ENCODE results near the gene ARPC1A. TPM values are rescaled to one million over a fixed set of nuclear protein-coding genes. Genes with fewer than 3 reads are reported as not detected.
"Not testable (repeated sequence)": the region's sequence is repeated elsewhere in the genome, so short reads cannot be mapped to it uniquely, and the experiment has no call there.

ARPC1A gene
- total and polyA plus RNA-seq, 4 donors = 82.4 to 147 (median 121) TPM

DNA sequence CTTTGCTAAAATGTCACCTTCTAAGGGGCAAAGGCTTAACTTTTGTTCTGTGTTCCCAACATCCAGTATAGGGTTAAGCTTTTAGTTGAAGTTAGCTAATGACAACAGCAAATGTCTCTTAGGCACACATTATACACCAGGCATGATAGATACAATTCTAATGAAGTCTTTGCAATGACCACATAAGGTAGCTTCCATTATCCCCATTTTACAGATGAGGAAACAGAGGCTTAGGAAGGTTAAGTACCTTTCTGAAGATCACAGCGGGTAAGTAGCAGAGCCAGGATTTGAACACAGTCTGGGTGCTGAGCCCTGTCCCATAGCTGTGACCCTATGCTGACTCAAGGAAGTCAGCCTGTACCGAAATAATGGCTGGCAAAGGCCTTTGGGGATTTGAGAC is 84.9 kb downstream of the ARPC1A start:
- Histone ChIP-seq H3K27ac (ENCODE audit: low read depth, low read length) (no peak overlapping the region), H3K4me3 (ENCODE audit: low read depth, low read length) (no peak overlapping the region), H3K27me3 (ENCODE audit: control insufficient read depth, insufficient read depth, low read length) (no peaks in the 10 kb centered on the region), H3K9me3 (ENCODE audit: control insufficient read depth, insufficient read depth, low read length) (no peaks in the 10 kb centered on the region), H3K4me1 (ENCODE audit: control insufficient read depth, insufficient read depth, low read length) (peaks cover 16% of the 10 kb centered on the region), H3K36me3 (ENCODE audit: control insufficient read depth, insufficient read depth, low read length) (peaks cover 37% of the 10 kb centered on the region)
- no peak for DNase-seq (ENCODE audit: low read depth in 4 of 6, low spot score in 6 of 6)
- 92% methylated on average over 2 of the region's 2 CpGs for WGBS (ENCODE audit: insufficient coverage)

- H3K27ac ChIP-seq (ENCODE audit: low read depth, low read length); H3K27me3 ChIP-seq (ENCODE audit: control insufficient read depth, insufficient read depth, low read length); H3K4me3 ChIP-seq (ENCODE audit: low read depth, low read length); H3K9me3 ChIP-seq (ENCODE audit: control insufficient read depth, insufficient read depth, low read length); H3K4me1 ChIP-seq (ENCODE audit: control insufficient read depth, insufficient read depth, low read length): not testable (repeated sequence)
- peaks cover 81% of the 10 kb centered on the region for H3K36me3 ChIP-seq (ENCODE audit: control insufficient read depth, insufficient read depth, low read length)
- peak in 2 of 6 donors; percentile 49 to 64 for DNase-seq (ENCODE audit: low read depth in 4 of 6, low spot score in 6 of 6)
- WGBS (ENCODE audit: insufficient coverage) = 22% methylated on average over 7 of the region's 17 CpGs
Measured at GRCh38 chr7:99415513-99416127, 89.9 kb downstream of the ARPC1A start.

Other genes starting within 250 kb of the ARPC1A start
- gene SMURF1, start 181.8 kb upstream of the ARPC1A start, total RNA-seq = 10 to 100 TPM; 22.7 to 27.6 TPM
- 10 to 100 TPM; 26.0 to 28.8 TPM for gene SMURF1, start 181.8 kb upstream of the ARPC1A start, polyA plus RNA-seq (ENCODE audit: insufficient read length in 2 of 2)
- not detected for gene KPNA7, start 117.8 kb upstream of the ARPC1A start, total RNA-seq
- gene KPNA7, start 117.8 kb upstream of the ARPC1A start, polyA plus RNA-seq (ENCODE audit: insufficient read length in 2 of 2) = not detected
- gene MYH16, start 53.1 kb upstream of the ARPC1A start, total RNA-seq = not detected
- under 1 TPM in 1 of 2 donors, not detected in 1; 0.26 TPM for gene MYH16, start 53.1 kb upstream of the ARPC1A start, polyA plus RNA-seq (ENCODE audit: insufficient read length in 2 of 2)
- gene ARPC1B, start 48.8 kb downstream of the ARPC1A start, total RNA-seq = 100 to 1,000 TPM in 1 of 2 donors, 10 to 100 TPM in 1; 63.3 to 110 TPM
- 10 to 100 TPM; 34.0 to 45.4 TPM for gene ARPC1B, start 48.8 kb downstream of the ARPC1A start, polyA plus RNA-seq (ENCODE audit: insufficient read length in 2 of 2)
- 10 to 100 TPM; 19.3 to 80.8 TPM for gene PDAP1, start 82.7 kb downstream of the ARPC1A start, total RNA-seq
- gene PDAP1, start 82.7 kb downstream of the ARPC1A start, polyA plus RNA-seq (ENCODE audit: insufficient read length in 2 of 2) = 100 to 1,000 TPM; 195 to 213 TPM
- gene BUD31, start 83.1 kb downstream of the ARPC1A start, total RNA-seq = 100 to 1,000 TPM in 1 of 2 donors, 10 to 100 TPM in 1; 64.9 to 108 TPM
- gene BUD31, start 83.1 kb downstream of the ARPC1A start, polyA plus RNA-seq (ENCODE audit: insufficient read length in 2 of 2) = 100 to 1,000 TPM; 115 to 125 TPM
- gene PTCD1, start 112.9 kb downstream of the ARPC1A start, total RNA-seq = 1 to 10 TPM; 5.3 to 6.8 TPM
- gene PTCD1, start 112.9 kb downstream of the ARPC1A start, polyA plus RNA-seq (ENCODE audit: insufficient read length in 2 of 2) = 1 to 10 TPM; 5.3 to 6.9 TPM
- 10 to 100 TPM; 19.6 to 38.0 TPM for gene CPSF4, start 113.0 kb downstream of the ARPC1A start, total RNA-seq
- 10 to 100 TPM; 51.6 to 60.9 TPM for gene CPSF4, start 113.0 kb downstream of the ARPC1A start, polyA plus RNA-seq (ENCODE audit: insufficient read length in 2 of 2)
- 100 to 1,000 TPM; 283 to 529 TPM for gene ATP5MF, start 140.3 kb downstream of the ARPC1A start, total RNA-seq
- gene ATP5MF, start 140.3 kb downstream of the ARPC1A start, polyA plus RNA-seq (ENCODE audit: insufficient read length in 2 of 2) = 100 to 1,000 TPM; 546 to 573 TPM
- gene ZNF789, start 147.0 kb downstream of the ARPC1A start, total RNA-seq = 10 to 100 TPM; 16.5 to 20.8 TPM
- gene ZNF789, start 147.0 kb downstream of the ARPC1A start, polyA plus RNA-seq (ENCODE audit: insufficient read length in 2 of 2) = 10 to 100 TPM; 26.8 to 53.8 TPM
- gene ZNF394, start 174.4 kb downstream of the ARPC1A start, total RNA-seq = 10 to 100 TPM; 25.3 to 30.7 TPM
- gene ZNF394, start 174.4 kb downstream of the ARPC1A start, polyA plus RNA-seq (ENCODE audit: insufficient read length in 2 of 2) = 10 to 100 TPM; 10.6 to 15.0 TPM
- gene ZKSCAN5, start 178.8 kb downstream of the ARPC1A start, total RNA-seq = 10 to 100 TPM; 14.6 to 17.3 TPM
- 10 to 100 TPM; 14.9 TPM for gene ZKSCAN5, start 178.8 kb downstream of the ARPC1A start, polyA plus RNA-seq (ENCODE audit: insufficient read length in 2 of 2)
- 10 to 100 TPM; 11.6 to 12.4 TPM for gene FAM200A, start 226.2 kb downstream of the ARPC1A start, total RNA-seq
- 10 to 100 TPM; 12.6 to 13.0 TPM for gene FAM200A, start 226.2 kb downstream of the ARPC1A start, polyA plus RNA-seq (ENCODE audit: insufficient read length in 2 of 2)
- gene ZNF655, start 232.7 kb downstream of the ARPC1A start, total RNA-seq = 10 to 100 TPM; 76.5 to 93.3 TPM
- 10 to 100 TPM; 50.0 to 67.0 TPM for gene ZNF655, start 232.7 kb downstream of the ARPC1A start, polyA plus RNA-seq (ENCODE audit: insufficient read length in 2 of 2)

Measured in spinal cord (tissue), 10 donors.